Measurements from ENCODE around the gene PRRC2B. TPM values are rescaled to one million over a fixed set of nuclear protein-coding genes. Genes with fewer than 3 reads are reported as not detected.
A peak's percentile ranks its signal among the peaks of the same experiment; 100 is the strongest.

The PRRC2B gene
- total and polyA plus RNA-seq, 5 donors from 2014 or later, result 8.1 to 239 (median 10.0) TPM

GRCh38 chr9:131475956-131476776 lies 82.3 kb downstream of the PRRC2B start:
- no peak overlapping the region for H3K4me3 ChIP-seq (ENCODE audit: low read depth, low read length)
- Mint-ChIP-seq H3K27ac (no peak overlapping the region), H3K36me3 (peaks cover 30% of the 10 kb centered on the region), H3K4me1 (peaks cover 0 to 11% (median 4%) of the 10 kb centered on the region in 4 donors), H3K9me3 (no peaks in the 10 kb centered on the region), H3K4me3 (no peak overlapping the region), H3K27me3 (no peaks in the 10 kb centered on the region)
- DNase-seq, result no peak
- H3K36me3 ChIP-seq (ENCODE audit: control insufficient read depth, insufficient read depth, low read length), result peaks cover 93% of the 10 kb centered on the region
- H3K27ac ChIP-seq (ENCODE audit: insufficient read depth, low read length, poor library complexity, severe bottlenecking), result no peak overlapping the region
- no peaks in the 10 kb centered on the region for H3K9me3 ChIP-seq (ENCODE audit: control insufficient read depth in 2 of 2, low read length in 2 of 2)
- ATAC-seq (ENCODE audit: low read depth in 2 of 2), result no peak
- no peaks in the 10 kb centered on the region for H3K27me3 ChIP-seq (ENCODE audit: control insufficient read depth, insufficient read depth, low read length)
- no peaks in the 10 kb centered on the region for H3K4me1 ChIP-seq (ENCODE audit: control insufficient read depth, insufficient read depth, low read length, poor library complexity, severe bottlenecking)

DNA sequence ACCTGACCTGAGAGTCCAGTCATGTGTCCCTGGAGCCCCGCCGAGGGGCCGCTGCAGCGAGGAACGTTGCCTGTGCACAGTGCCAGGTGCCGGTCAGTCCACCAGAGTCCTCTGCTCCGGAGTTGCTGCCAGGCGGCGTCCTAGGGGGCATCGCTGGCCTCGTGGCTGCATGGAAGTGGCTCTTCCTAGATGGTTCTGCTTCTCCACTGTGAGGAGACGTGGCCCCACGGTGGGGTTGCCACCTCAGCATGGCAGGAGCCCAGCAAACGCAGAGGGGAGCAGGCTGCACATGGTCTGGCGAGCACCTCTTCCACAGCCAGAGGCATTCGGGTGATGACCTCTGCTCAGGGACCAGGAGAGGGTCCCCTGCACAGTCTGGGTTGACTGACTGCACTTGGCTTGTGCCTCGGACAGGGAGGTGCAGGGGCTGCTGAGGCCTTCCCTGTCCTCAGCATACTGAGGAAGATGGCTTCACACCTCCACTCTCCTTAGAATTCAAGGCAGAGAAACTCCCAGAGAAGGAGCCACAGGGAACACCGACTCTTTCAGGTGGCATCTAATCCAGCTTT lies 83.0 kb downstream of the PRRC2B start:
- Mint-ChIP-seq H3K27me3 (no peaks in the 10 kb centered on the region), H3K4me1 (peaks cover 0 to 5% (median 4%) of the 10 kb centered on the region in 4 donors)
- no peak overlapping the region for H3K4me3 ChIP-seq (ENCODE audit: low read depth, low read length)

GRCh38 chr9:131477367-131477766 lies 83.5 kb downstream of the PRRC2B start:
- no peaks in the 10 kb centered on the region for H3K9me3 ChIP-seq (ENCODE audit: control insufficient read depth in 2 of 2, low read length in 2 of 2)
- no peaks in the 10 kb centered on the region for H3K27me3 ChIP-seq (ENCODE audit: control insufficient read depth, insufficient read depth, low read length)
- no peaks in the 10 kb centered on the region for H3K4me1 ChIP-seq (ENCODE audit: control insufficient read depth, insufficient read depth, low read length, poor library complexity, severe bottlenecking)
- Mint-ChIP-seq H3K4me1 (peaks cover 0 to 5% (median 4%) of the 10 kb centered on the region in 4 donors), H3K27ac (no peak overlapping the region), H3K27me3 (no peaks in the 10 kb centered on the region), H3K36me3 (peaks cover 36% of the 10 kb centered on the region), H3K4me3 (peak overlapping the region in 1 of 4 donors; percentile 11), H3K9me3 (no peaks in the 10 kb centered on the region)
- no peak overlapping the region for H3K27ac ChIP-seq (ENCODE audit: insufficient read depth, low read length, poor library complexity, severe bottlenecking)
- H3K36me3 ChIP-seq (ENCODE audit: control insufficient read depth, insufficient read depth, low read length), result peaks cover 93% of the 10 kb centered on the region
- H3K4me3 ChIP-seq (ENCODE audit: low read depth, low read length), result no peak overlapping the region
- DNase-seq, result peak in 1 of 3 donors; percentile 0
- no peak for ATAC-seq (ENCODE audit: low read depth in 2 of 2)

More for the DNA sequence above, 83.0 kb downstream of the PRRC2B start:
- Histone ChIP-seq H3K4me1 (ENCODE audit: control insufficient read depth, insufficient read depth, low read length, poor library complexity, severe bottlenecking) (no peaks in the 10 kb centered on the region), H3K36me3 (ENCODE audit: control insufficient read depth, insufficient read depth, low read length) (peaks cover 93% of the 10 kb centered on the region), H3K9me3 (ENCODE audit: control insufficient read depth in 2 of 2, low read length in 2 of 2) (no peaks in the 10 kb centered on the region), H3K27ac (ENCODE audit: insufficient read depth, low read length, poor library complexity, severe bottlenecking) (no peak overlapping the region), H3K27me3 (ENCODE audit: control insufficient read depth, insufficient read depth, low read length) (no peaks in the 10 kb centered on the region)
- DNase-seq (peak in 1 of 3 donors; percentile 0), ATAC-seq (ENCODE audit: low read depth in 2 of 2) (no peak)
- Mint-ChIP-seq H3K27ac (no peak overlapping the region), H3K9me3 (no peaks in the 10 kb centered on the region), H3K36me3 (peaks cover 31% of the 10 kb centered on the region), H3K4me3 (no peak overlapping the region)

DNA sequence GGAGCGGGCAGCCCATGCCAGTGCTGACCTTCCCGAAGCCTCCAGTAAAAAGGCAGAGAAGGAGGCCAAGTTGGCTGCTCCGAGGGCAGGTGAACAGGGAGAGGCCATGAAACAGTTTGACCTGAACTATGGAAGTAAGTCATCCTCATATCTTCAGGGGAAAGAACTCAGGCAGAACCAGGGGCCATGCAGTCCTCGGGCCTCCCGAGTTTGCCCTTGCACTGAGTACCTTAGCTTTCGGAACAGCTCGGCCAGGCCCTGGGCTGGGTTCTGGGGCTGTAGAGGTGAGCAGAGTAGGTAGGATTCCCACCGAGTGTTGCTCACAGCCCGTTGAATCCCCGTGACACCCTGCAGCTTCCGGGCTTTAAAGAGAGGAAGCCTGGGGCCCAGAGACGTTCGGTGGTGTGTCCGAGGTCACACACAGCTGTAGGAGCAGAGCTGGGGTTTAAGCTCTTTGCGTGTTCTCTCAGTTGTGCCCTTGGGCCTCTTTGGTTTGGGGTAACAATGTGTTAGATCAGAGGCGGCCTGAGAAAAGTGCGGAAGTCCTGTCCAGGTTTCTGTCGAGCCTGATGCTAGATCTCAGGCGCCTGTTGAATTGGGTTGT lies 84.0 kb downstream of the PRRC2B start:
- Mint-ChIP-seq H3K36me3 (peaks cover 32% of the 10 kb centered on the region), H3K4me3 (no peak overlapping the region), H3K4me1 (peaks cover 0 to 4% (median 2%) of the 10 kb centered on the region in 4 donors), H3K27ac (peak overlapping the region in 2 of 3 donors; percentile 40 to 80), H3K9me3 (no peaks in the 10 kb centered on the region), H3K27me3 (no peaks in the 10 kb centered on the region)
- no peak overlapping the region for H3K27ac ChIP-seq (ENCODE audit: insufficient read depth, low read length, poor library complexity, severe bottlenecking)
- no peak for ATAC-seq (ENCODE audit: low read depth in 2 of 2)
- no peak overlapping the region for H3K4me3 ChIP-seq (ENCODE audit: low read depth, low read length)
- no peaks in the 10 kb centered on the region for H3K27me3 ChIP-seq (ENCODE audit: control insufficient read depth, insufficient read depth, low read length)
- H3K9me3 ChIP-seq (ENCODE audit: control insufficient read depth in 2 of 2, low read length in 2 of 2), result no peaks in the 10 kb centered on the region
- DNase-seq, result no peak
- H3K36me3 ChIP-seq (ENCODE audit: control insufficient read depth, insufficient read depth, low read length), result peaks cover 95% of the 10 kb centered on the region
- H3K4me1 ChIP-seq (ENCODE audit: control insufficient read depth, insufficient read depth, low read length, poor library complexity, severe bottlenecking), result no peaks in the 10 kb centered on the region

GRCh38 chr9:131478421-131478868 lies 84.6 kb downstream of the PRRC2B start:
- peaks cover 0 to 4% (median 2%) of the 10 kb centered on the region in 4 donors for H3K4me1 Mint-ChIP-seq
- Histone ChIP-seq H3K4me3 (ENCODE audit: low read depth, low read length) (no peak overlapping the region), H3K27me3 (ENCODE audit: control insufficient read depth, insufficient read depth, low read length) (no peaks in the 10 kb centered on the region), H3K4me1 (ENCODE audit: control insufficient read depth, insufficient read depth, low read length, poor library complexity, severe bottlenecking) (no peaks in the 10 kb centered on the region), H3K27ac (ENCODE audit: insufficient read depth, low read length, poor library complexity, severe bottlenecking) (no peak overlapping the region), H3K36me3 (ENCODE audit: control insufficient read depth, insufficient read depth, low read length) (peaks cover 95% of the 10 kb centered on the region), H3K9me3 (ENCODE audit: control insufficient read depth in 2 of 2, low read length in 2 of 2) (no peaks in the 10 kb centered on the region)
- peaks cover 28% of the 10 kb centered on the region for H3K36me3 Mint-ChIP-seq
- no peaks in the 10 kb centered on the region for H3K9me3 Mint-ChIP-seq
- no peaks in the 10 kb centered on the region for H3K27me3 Mint-ChIP-seq
- peak overlapping the region in 2 of 3 donors; percentile 40 to 80 for H3K27ac Mint-ChIP-seq
- H3K4me3 Mint-ChIP-seq, result no peak overlapping the region
- peak in 1 of 2 donors; percentile 48 for ATAC-seq (ENCODE audit: low read depth in 2 of 2)
- peak; percentile 42 to 55 (median 53) for DNase-seq

DNA sequence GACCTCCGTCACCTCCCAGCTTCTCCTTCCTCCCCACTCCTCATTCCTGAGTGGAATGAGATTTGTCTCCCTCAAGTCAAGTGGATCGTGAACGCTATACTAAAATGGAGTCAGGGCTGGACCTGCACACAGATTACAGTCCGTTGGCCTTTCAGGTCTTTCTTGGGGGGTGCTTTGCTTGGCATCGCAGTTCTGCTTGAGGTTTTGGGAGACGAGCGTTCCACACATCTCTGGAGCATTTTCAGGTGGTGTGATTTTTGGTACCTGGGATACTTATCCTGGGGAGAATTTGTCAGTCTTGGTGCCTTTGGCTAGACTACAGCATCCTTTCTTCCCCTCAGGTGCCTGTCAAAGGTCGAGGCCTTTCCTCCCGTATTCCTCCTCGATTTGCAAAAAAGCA lies 85.0 kb downstream of the PRRC2B start:
- no peaks in the 10 kb centered on the region for H3K27me3 Mint-ChIP-seq
- H3K4me3 Mint-ChIP-seq, result no peak overlapping the region
- H3K9me3 Mint-ChIP-seq, result no peaks in the 10 kb centered on the region
- Histone ChIP-seq H3K27me3 (ENCODE audit: control insufficient read depth, insufficient read depth, low read length) (no peaks in the 10 kb centered on the region), H3K36me3 (ENCODE audit: control insufficient read depth, insufficient read depth, low read length) (peaks cover 95% of the 10 kb centered on the region), H3K9me3 (ENCODE audit: control insufficient read depth in 2 of 2, low read length in 2 of 2) (no peaks in the 10 kb centered on the region), H3K4me3 (ENCODE audit: low read depth, low read length) (no peak overlapping the region), H3K27ac (ENCODE audit: insufficient read depth, low read length, poor library complexity, severe bottlenecking) (no peak overlapping the region), H3K4me1 (ENCODE audit: control insufficient read depth, insufficient read depth, low read length, poor library complexity, severe bottlenecking) (no peaks in the 10 kb centered on the region)
- no peak for DNase-seq
- no peak overlapping the region for H3K27ac Mint-ChIP-seq
- H3K36me3 Mint-ChIP-seq, result peaks cover 24% of the 10 kb centered on the region
- peaks cover 0 to 4% (median 2%) of the 10 kb centered on the region in 4 donors for H3K4me1 Mint-ChIP-seq
- no peak for ATAC-seq (ENCODE audit: low read depth in 2 of 2)

GRCh38 chr9:131480258-131480657 lies 86.4 kb downstream of the PRRC2B start:
- peaks cover 28% of the 10 kb centered on the region for H3K36me3 Mint-ChIP-seq

More at GRCh38 chr9:131480258-131480657, 86.4 kb downstream of the PRRC2B start:
- ATAC-seq (ENCODE audit: low read depth in 2 of 2) (no peak), DNase-seq (no peak)
- H3K4me3 Mint-ChIP-seq, result no peak overlapping the region
- Histone ChIP-seq H3K4me3 (ENCODE audit: low read depth, low read length) (no peak overlapping the region), H3K27me3 (ENCODE audit: control insufficient read depth, insufficient read depth, low read length) (no peaks in the 10 kb centered on the region), H3K4me1 (ENCODE audit: control insufficient read depth, insufficient read depth, low read length, poor library complexity, severe bottlenecking) (no peaks in the 10 kb centered on the region), H3K9me3 (ENCODE audit: control insufficient read depth in 2 of 2, low read length in 2 of 2) (no peaks in the 10 kb centered on the region), H3K36me3 (ENCODE audit: control insufficient read depth, insufficient read depth, low read length) (peaks cover 95% of the 10 kb centered on the region), H3K27ac (ENCODE audit: insufficient read depth, low read length, poor library complexity, severe bottlenecking) (no peak overlapping the region)
- H3K27ac Mint-ChIP-seq, result peak overlapping the region in 1 of 3 donors; percentile 52
- peaks cover 0 to 3% (median under 1%) of the 10 kb centered on the region in 4 donors for H3K4me1 Mint-ChIP-seq
- no peaks in the 10 kb centered on the region for H3K9me3 Mint-ChIP-seq
- H3K27me3 Mint-ChIP-seq, result no peaks in the 10 kb centered on the region

Measured in CD4-positive, CD25-positive, alpha-beta regulatory T cell (primary cell).